ENCODE measurements around the gene ABR. TPM values are rescaled to one million over a fixed set of nuclear protein-coding genes. Genes with fewer than 3 reads are reported as not detected.
A peak's percentile ranks its signal among the peaks of the same experiment; 100 is the strongest.
"Not testable (repeated sequence)": the region's sequence is repeated elsewhere in the genome, so short reads cannot be mapped to it uniquely, and the experiment has no call there.

The ABR gene
- total and polyA plus RNA-seq, 12 donors: 5.3 to 152 (median 105) TPM

- intact Hi-C loops (cut with DNase I): no loop called here
- Histone ChIP-seq H3K36me3 (replicated peaks in 1 of 2) (peaks cover 0 to 24% of the 10 kb centered on the region in 2 donors), H3K27ac (peak within 1 kb of the TSS; percentile 22 to 93 (median 85)), H3K27me3 (no peaks in the 10 kb centered on the region), H3K9me3 (replicated peaks in 1 of 3) (no peaks in the 10 kb centered on the region), H3K4me3 (peak within 1 kb of the TSS; percentile 48 to 97 (median 72)), H3K4me1 (replicated peaks in 1 of 2) (peaks cover 10 to 34% of the 10 kb centered on the region in 2 donors)
- peak; percentile 92 to 96 (median 93) for DNase-seq
- TF ChIP-seq POLR2A (IDR thresholded peaks at IDR 0.05) (peak; percentile 78 to 81), CTCF (IDR thresholded peaks at IDR 0.05) (peak; percentile 88 to 97 (median 90))
- 0 to 1% (median 0%) methylated on average over 26 to 71 of the region's 71 CpGs; no CpG with 5 or more reads in 1 of the 4 donors for WGBS, 4 donors
Measured at GRCh38 chr17:996554-997344, 183.0 kb downstream of the ABR start, which contains the start of gene TIMM22. Gene TIMM22 (plus strand): TSS chr17:997129. CDS start chr17:997143, 14 bp downstream.

- H3K27ac ChIP-seq; H3K27me3 ChIP-seq; H3K4me3 ChIP-seq; H3K9me3 ChIP-seq (replicated peaks in 1 of 3); DNase-seq; intact Hi-C loops (cut with DNase I): not testable (repeated sequence)
- peaks cover 0 to 10% of the 10 kb centered on the region in 2 donors for H3K36me3 ChIP-seq (replicated peaks in 1 of 2)
- H3K4me1 ChIP-seq (replicated peaks in 1 of 2): peaks cover 10 to 20% of the 10 kb centered on the region in 2 donors
- 74 to 83% (median 81%) methylated on average over 8 of the region's 8 CpGs for WGBS, 4 donors
Measured at GRCh38 chr17:995324-995723, 184.5 kb downstream of the ABR start.

- no peak for DNase-seq
- TF ChIP-seq POLR2A (IDR thresholded peaks at IDR 0.05) (no peak), CTCF (IDR thresholded peaks at IDR 0.05) (no peak)
- WGBS, 4 donors: 65 to 71% (median 66%) methylated on average over 4 to 13 of the region's 13 CpGs
- Histone ChIP-seq H3K36me3 (replicated peaks in 1 of 2) (no peaks in the 10 kb centered on the region), H3K9me3 (replicated peaks in 1 of 3) (no peaks in the 10 kb centered on the region), H3K4me1 (replicated peaks in 1 of 2) (peaks cover 7 to 10% of the 10 kb centered on the region in 2 donors), H3K27me3 (no peaks in the 10 kb centered on the region), H3K27ac (no peak overlapping the region), H3K4me3 (no peak overlapping the region)
- intact Hi-C loops (cut with DNase I): no loop called here
Measured at GRCh38 chr17:992933-993332, 186.8 kb downstream of the ABR start.

GRCh38 chr17:988561-988960 is 191.2 kb downstream of the ABR start:
- Histone ChIP-seq H3K4me1 (replicated peaks in 1 of 2) (no peaks in the 10 kb centered on the region), H3K27me3 (no peaks in the 10 kb centered on the region), H3K4me3 (no peak overlapping the region), H3K9me3 (replicated peaks in 1 of 3) (no peaks in the 10 kb centered on the region), H3K27ac (no peak overlapping the region), H3K36me3 (replicated peaks in 1 of 2) (no peaks in the 10 kb centered on the region)
- intact Hi-C loops (cut with DNase I): loop anchor here in 1 of 2 donors (10.0 kb wide), 1 partner anchor 274 kb away; the partner anchor contains the start of gene VPS53
- DNase-seq: no peak
- no peak for TF ChIP-seq POLR2A (IDR thresholded peaks at IDR 0.05)
- no peak for TF ChIP-seq CTCF (IDR thresholded peaks at IDR 0.05)
- 87 to 90% (median 88%) methylated on average over 8 to 11 of the region's 11 CpGs for WGBS, 4 donors

Measured in adrenal gland (tissue), 12 donors.